PFSK-1 (cell line): ENCODE data around the gene PLXNC1.

Experiments
- FOXP2 ChIP-seq: optimal IDR thresholded peaks from 2 replicates; pipeline ENCODE3; 2011; ENCODE audit warnings: borderline replicate concordance, control low read depth, inconsistent platforms; ENCODE audit not compliant: insufficient read depth; ENCODE audit errors: extremely low read length, extremely low read depth
- POLR2AphosphoS5 ChIP-seq: IDR thresholded peaks from 2 replicates; pipeline ENCODE4 v1.6.1; 2012; ENCODE audit warnings: low read depth, mild to moderate bottlenecking, control low read depth, low read length, moderate library complexity
- SIN3A ChIP-seq: IDR thresholded peaks from 2 replicates; pipeline ENCODE4 v1.6.1; 2012; ENCODE audit warnings: mild to moderate bottlenecking, low read length, moderate library complexity, borderline replicate concordance; ENCODE audit not compliant: insufficient read depth
- TAF1 ChIP-seq: IDR thresholded peaks from 2 replicates; pipeline ENCODE4 v1.6.1; 2012; ENCODE audit warnings: low read length, control low read depth, borderline replicate concordance; ENCODE audit not compliant: insufficient read depth
- TF ChIP-seq, protein P1 (sequence below), 2 experiments: IDR thresholded peaks; 2 replicates each; pipeline versions ENCODE4 v1.6.1 to v1.8.0; 2011 to 2012; ENCODE audit warnings: low read depth in 2 of 2, low read length in 2 of 2, control low read depth in 1 of 2, inconsistent platforms in 1 of 2, mild to moderate bottlenecking in 1 of 2, moderate library complexity in 1 of 2; ENCODE audit not compliant: insufficient read depth in 1 of 2

Gene PLXNC1

DNA sequence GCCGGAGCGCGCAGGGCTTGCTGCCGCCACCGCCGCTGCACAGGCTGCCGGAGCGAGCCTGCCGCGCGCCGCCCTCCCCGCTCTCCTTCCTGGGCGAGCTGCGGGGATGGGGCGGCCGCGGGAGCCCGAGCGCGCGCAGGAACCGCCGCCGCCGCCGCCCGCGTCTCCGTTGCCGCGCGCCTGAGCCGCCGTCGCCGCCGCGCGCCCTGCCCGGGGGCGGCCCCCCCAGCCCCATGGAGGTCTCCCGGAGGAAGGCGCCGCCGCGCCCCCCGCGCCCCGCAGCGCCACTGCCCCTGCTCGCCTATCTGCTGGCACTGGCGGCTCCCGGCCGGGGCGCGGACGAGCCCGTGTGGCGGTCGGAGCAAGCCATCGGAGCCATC lies 352 bp downstream of the PLXNC1 start:
- TF ChIP-seq, protein P1, sequence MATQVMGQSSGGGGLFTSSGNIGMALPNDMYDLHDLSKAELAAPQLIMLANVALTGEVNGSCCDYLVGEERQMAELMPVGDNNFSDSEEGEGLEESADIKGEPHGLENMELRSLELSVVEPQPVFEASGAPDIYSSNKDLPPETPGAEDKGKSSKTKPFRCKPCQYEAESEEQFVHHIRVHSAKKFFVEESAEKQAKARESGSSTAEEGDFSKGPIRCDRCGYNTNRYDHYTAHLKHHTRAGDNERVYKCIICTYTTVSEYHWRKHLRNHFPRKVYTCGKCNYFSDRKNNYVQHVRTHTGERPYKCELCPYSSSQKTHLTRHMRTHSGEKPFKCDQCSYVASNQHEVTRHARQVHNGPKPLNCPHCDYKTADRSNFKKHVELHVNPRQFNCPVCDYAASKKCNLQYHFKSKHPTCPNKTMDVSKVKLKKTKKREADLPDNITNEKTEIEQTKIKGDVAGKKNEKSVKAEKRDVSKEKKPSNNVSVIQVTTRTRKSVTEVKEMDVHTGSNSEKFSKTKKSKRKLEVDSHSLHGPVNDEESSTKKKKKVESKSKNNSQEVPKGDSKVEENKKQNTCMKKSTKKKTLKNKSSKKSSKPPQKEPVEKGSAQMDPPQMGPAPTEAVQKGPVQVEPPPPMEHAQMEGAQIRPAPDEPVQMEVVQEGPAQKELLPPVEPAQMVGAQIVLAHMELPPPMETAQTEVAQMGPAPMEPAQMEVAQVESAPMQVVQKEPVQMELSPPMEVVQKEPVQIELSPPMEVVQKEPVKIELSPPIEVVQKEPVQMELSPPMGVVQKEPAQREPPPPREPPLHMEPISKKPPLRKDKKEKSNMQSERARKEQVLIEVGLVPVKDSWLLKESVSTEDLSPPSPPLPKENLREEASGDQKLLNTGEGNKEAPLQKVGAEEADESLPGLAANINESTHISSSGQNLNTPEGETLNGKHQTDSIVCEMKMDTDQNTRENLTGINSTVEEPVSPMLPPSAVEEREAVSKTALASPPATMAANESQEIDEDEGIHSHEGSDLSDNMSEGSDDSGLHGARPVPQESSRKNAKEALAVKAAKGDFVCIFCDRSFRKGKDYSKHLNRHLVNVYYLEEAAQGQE (IDR thresholded peaks at IDR 0.05; ENCODE audit: insufficient read depth in 1 of 2, low read depth in 2 of 2, low read length in 2 of 2): no peak
- TF ChIP-seq POLR2AphosphoS5: no peak
- no peak for TF ChIP-seq TAF1
- TF ChIP-seq SIN3A: no peak
- TF ChIP-seq FOXP2: no peak

DNA sequence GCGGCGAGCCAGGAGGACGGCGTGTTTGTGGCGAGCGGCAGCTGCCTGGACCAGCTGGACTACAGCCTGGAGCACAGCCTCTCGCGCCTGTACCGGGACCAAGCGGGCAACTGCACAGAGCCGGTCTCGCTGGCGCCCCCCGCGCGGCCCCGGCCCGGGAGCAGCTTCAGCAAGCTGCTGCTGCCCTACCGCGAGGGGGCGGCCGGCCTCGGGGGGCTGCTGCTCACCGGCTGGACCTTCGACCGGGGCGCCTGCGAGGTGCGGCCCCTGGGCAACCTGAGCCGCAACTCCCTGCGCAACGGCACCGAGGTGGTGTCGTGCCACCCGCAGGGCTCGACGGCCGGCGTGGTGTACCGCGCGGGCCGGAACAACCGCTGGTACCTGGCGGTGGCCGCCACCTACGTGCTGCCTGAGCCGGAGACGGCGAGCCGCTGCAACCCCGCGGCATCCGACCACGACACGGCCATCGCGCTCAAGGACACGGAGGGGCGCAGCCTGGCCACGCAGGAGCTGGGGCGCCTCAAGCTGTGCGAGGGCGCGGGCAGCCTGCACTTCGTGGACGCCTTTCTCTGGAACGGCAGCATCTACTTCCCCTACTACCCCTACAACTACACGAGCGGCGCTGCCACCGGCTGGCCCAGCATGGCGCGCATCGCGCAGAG lies 873 bp downstream of the PLXNC1 start:
- TF ChIP-seq TAF1 (no peak), SIN3A (no peak), FOXP2 (no peak), POLR2AphosphoS5 (no peak)
- TF ChIP-seq, protein P1 (IDR thresholded peaks at IDR 0.05; ENCODE audit: insufficient read depth in 1 of 2, low read depth in 2 of 2, low read length in 2 of 2): no peak

DNA sequence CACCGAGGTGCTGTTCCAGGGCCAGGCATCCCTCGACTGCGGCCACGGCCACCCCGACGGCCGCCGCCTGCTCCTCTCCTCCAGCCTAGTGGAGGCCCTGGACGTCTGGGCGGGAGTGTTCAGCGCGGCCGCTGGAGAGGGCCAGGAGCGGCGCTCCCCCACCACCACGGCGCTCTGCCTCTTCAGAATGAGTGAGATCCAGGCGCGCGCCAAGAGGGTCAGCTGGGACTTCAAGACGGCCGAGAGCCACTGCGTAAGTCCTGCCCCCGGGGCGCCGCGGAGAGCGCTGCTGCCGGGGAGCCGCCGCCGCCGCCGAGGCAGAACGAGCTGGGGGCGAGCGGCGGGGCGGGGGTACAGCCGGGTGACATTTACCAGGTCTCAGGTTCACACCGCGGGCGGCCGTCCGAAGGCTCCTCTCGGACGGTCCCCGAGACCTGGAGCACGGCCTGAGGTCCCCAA lies 1.4 kb downstream of the PLXNC1 start:
- TF ChIP-seq TAF1: no peak
- no peak for TF ChIP-seq SIN3A
- no peak for TF ChIP-seq POLR2AphosphoS5
- no peak for TF ChIP-seq FOXP2
- TF ChIP-seq, protein P1 (IDR thresholded peaks at IDR 0.05; ENCODE audit: insufficient read depth in 1 of 2, low read depth in 2 of 2, low read length in 2 of 2): no peak

DNA sequence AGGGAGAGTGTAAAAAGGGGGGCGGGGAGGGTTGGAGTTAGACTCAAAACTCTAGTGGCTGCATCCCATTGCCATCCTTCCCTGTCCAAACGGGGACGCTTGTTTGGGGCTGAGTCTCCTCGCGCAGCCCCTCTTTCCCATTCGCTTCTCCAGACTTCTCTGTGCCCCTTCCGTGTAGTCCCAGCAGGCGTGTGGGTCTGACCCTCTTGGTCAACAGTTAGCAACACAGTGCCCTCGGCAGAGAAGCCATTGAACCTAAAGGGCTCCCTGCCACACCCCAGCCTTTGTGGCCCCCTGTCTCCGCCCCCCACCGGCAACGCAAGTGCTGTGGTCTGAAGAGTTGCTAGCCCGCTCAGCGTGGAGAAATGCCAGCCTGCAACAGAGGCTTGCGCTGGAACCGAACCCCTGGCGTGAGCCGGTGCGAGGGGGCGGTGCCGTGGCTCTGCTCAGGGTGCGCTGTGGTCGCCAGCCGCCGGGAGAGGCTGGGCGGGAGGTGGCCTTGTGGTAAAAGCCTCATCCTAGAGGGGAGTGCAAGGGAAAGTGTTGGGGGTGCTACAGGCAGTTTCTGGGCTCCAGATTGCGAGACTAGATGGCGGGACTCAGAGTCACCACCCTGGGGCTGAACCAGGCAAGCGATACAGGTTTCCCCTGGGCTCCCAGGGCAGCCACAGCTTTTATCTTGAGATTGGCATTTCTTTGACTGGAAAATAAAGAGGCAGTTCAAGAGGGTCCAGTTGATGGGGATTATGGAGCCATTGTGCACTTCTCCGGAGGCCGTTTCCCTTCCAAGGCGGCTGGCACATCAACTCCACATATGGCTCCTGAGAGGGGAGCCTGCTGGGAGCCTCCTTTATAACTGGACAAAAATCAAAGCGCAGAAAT lies 2.1 kb downstream of the PLXNC1 start:
- no peak for TF ChIP-seq POLR2AphosphoS5
- no peak for TF ChIP-seq SIN3A
- no peak for TF ChIP-seq TAF1
- TF ChIP-seq, protein P1 (IDR thresholded peaks at IDR 0.05; ENCODE audit: insufficient read depth in 1 of 2, low read depth in 2 of 2, low read length in 2 of 2): no peak
- no peak for TF ChIP-seq FOXP2
